Thyroid gland (tissue), 4 donors: ENCODE data around the gene SNX21. TPM values are rescaled to one million over a fixed set of nuclear protein-coding genes. Genes with fewer than 3 reads are reported as not detected.

Experiments
- DNase-seq, 2 donors: peaks; one replicate each; pipeline ENCODE4 v3.0.0-alpha.2; 2019
- H3K27ac ChIP-seq, 3 donors: fragments of 200-600 bp; sonication (generic); 1 replicate in 2 of 3; 2 replicates in 1 of 3; pipeline ENCODE4 v1.5.1; 2016 to 2019; ENCODE audit warnings: mild to moderate bottlenecking in 1 of 3, moderate library complexity in 1 of 3
- H3K27me3 ChIP-seq: fragments of 200-600 bp; sonication (generic); one replicate; pipeline ENCODE4 v1.5.1; 2019
- H3K36me3 ChIP-seq, 2 donors: fragments of 200-600 bp; sonication (generic); one replicate each; pipeline ENCODE4 v1.5.1; 2016 to 2019
- H3K4me1 ChIP-seq, 2 donors: fragments of 200-600 bp; sonication (generic); one replicate each; pipeline ENCODE4 v1.5.1; 2017 to 2019
- H3K4me3 ChIP-seq, 3 donors: fragments of 200-600 bp; sonication (generic); replicated peaks in 1 of 3; 1 replicate in 2 of 3; 2 replicates in 1 of 3; pipeline ENCODE4 v1.5.1; 2016; ENCODE audit warnings: mild to moderate bottlenecking in 1 of 3
- H3K9me3 ChIP-seq: fragments of 200-600 bp; sonication (generic); one replicate; pipeline ENCODE4 v1.5.1; 2017
- CTCF ChIP-seq, 6 experiments: fragments of 200-600 bp in 3 of 6; fragments of 450-650 bp in 3 of 6; sonication (generic) in 3 of 6; IDR thresholded peaks; one replicate each; pipeline ENCODE4 v1.5.1; 2016 to 2019; ENCODE audit warnings: antibody characterized with exemption in 6 of 6, mild to moderate bottlenecking in 2 of 6, inconsistent platforms in 1 of 6, moderate library complexity in 1 of 6
- POLR2A ChIP-seq, 2 donors: fragments of 450-650 bp; IDR thresholded peaks; one replicate each; pipeline ENCODE4 v1.6.1; 2017; ENCODE audit warnings: antibody characterized with exemption in 2 of 2, mild to moderate bottlenecking in 2 of 2, moderate library complexity in 1 of 2
- WGBS, 2 donors: methylation state at CpG; one replicate each; pipeline ENCODE4 v1.1.5; 2017; 5-methylcytosine and 5-hydroxymethylcytosine counted together
- intact Hi-C: fragments of 100-400 bp; cut with DNase I; formaldehyde crosslinking; loops from one replicate; pipeline ENCODE4 v1.15.1; 2023
- total RNA-seq, 4 donors: library from RNA; depleted of rRNA; stranded (reverse); fragments of >200 nt; gene quantifications; one replicate each; pipeline ENCODE4 v1.2.3, GENCODE V29; 2016

SNX21 gene
- total RNA-seq, 4 donors from 2014 or later: 41.5 to 54.9 (median 48.8) TPM

- WGBS, 2 donors: 89 to 99% methylated on average over 6 of the region's 6 CpGs
These were observed 18.7 kb downstream of the SNX21 start for GRCh38 chr20:45852326-45852725.

GRCh38 chr20:45853484-45853883 is 19.9 kb downstream of the SNX21 start:
- DNase-seq: no peak
- Histone ChIP-seq H3K36me3 (peaks cover 0 to under 1% of the 10 kb centered on the region in 2 donors), H3K27ac (no peak overlapping the region), H3K9me3 (no peaks in the 10 kb centered on the region), H3K4me3 (no peak overlapping the region), H3K4me1 (peaks cover 18 to 29% of the 10 kb centered on the region in 2 donors), H3K27me3 (no peaks in the 10 kb centered on the region)
- intact Hi-C loops: no loop called here
- WGBS, 2 donors: 85 to 88% methylated on average over 2 of the region's 2 CpGs
- TF ChIP-seq CTCF (IDR thresholded peaks at IDR 0.05) (no peak), POLR2A (IDR thresholded peaks at IDR 0.05) (no peak)

More at GRCh38 chr20:45852326-45852725, 18.7 kb downstream of the SNX21 start:
- Histone ChIP-seq H3K36me3 (peaks cover 0 to 10% of the 10 kb centered on the region in 2 donors), H3K4me1 (peaks cover 10 to 20% of the 10 kb centered on the region in 2 donors), H3K27ac (no peak overlapping the region), H3K4me3 (no peak overlapping the region), H3K9me3 (no peaks in the 10 kb centered on the region), H3K27me3 (no peaks in the 10 kb centered on the region)
- DNase-seq: no peak
- TF ChIP-seq CTCF (IDR thresholded peaks at IDR 0.05): no peak
- TF ChIP-seq POLR2A (IDR thresholded peaks at IDR 0.05): no peak
- intact Hi-C loops: no loop called here

GRCh38 chr20:45857114-45857881 is 23.7 kb downstream of the SNX21 start, which contains the start of the genes ACOT8 and ZSWIM3:
TSS of gene ACOT8 (minus strand) at chr20:45857392. CDS start at chr20:45857315, 77 bp downstream.
TSS of gene ZSWIM3 (plus strand) at chr20:45857614. CDS start at chr20:45857826, 212 bp downstream.
- no peak for TF ChIP-seq CTCF (IDR thresholded peaks at IDR 0.05)
- peak in 1 of 2 donors; percentile 87 for TF ChIP-seq POLR2A (IDR thresholded peaks at IDR 0.05)
- intact Hi-C loops: no loop called here
- peak within 1 kb of the TSS in 2 of 3 donors; percentile 74 to 80 for H3K27ac ChIP-seq
- no peaks in the 10 kb centered on the region for H3K9me3 ChIP-seq
- peak; percentile 95 to 96 for DNase-seq
- H3K27me3 ChIP-seq: no peaks in the 10 kb centered on the region
- peak within 1 kb of the TSS; percentile 25 to 86 (median 62) for H3K4me3 ChIP-seq
- no peaks in the 10 kb centered on the region for H3K36me3 ChIP-seq
- WGBS, 2 donors: 0% methylated on average over 6 to 30 of the region's 36 CpGs
- peaks cover 18 to 29% of the 10 kb centered on the region in 2 donors for H3K4me1 ChIP-seq

GRCh38 chr20:45857882-45858216 is 24.2 kb downstream of the SNX21 start:
- Histone ChIP-seq H3K9me3 (no peaks in the 10 kb centered on the region), H3K27me3 (no peaks in the 10 kb centered on the region), H3K36me3 (no peaks in the 10 kb centered on the region), H3K27ac (peak overlapping the region in 2 of 3 donors; percentile 74 to 80), H3K4me1 (peaks cover 18 to 29% of the 10 kb centered on the region in 2 donors), H3K4me3 (peak overlapping the region in 2 of 3 donors; percentile 33 to 45)
- TF ChIP-seq CTCF (IDR thresholded peaks at IDR 0.05) (no peak), POLR2A (IDR thresholded peaks at IDR 0.05) (no peak)
- intact Hi-C loops: no loop called here
- no peak for DNase-seq
- WGBS, 2 donors: 17 to 30% methylated on average over 1 to 13 of the region's 13 CpGs

GRCh38 chr20:45859916-45860315 is 26.3 kb downstream of the SNX21 start:
- no peak for DNase-seq
- Histone ChIP-seq H3K9me3 (no peaks in the 10 kb centered on the region), H3K4me1 (peaks cover 18 to 26% of the 10 kb centered on the region in 2 donors), H3K4me3 (no peak overlapping the region), H3K27me3 (no peaks in the 10 kb centered on the region), H3K27ac (no peak overlapping the region), H3K36me3 (no peaks in the 10 kb centered on the region)
- intact Hi-C loops: no loop called here
- 94 to 97% methylated on average over 5 of the region's 5 CpGs for WGBS, 2 donors
- TF ChIP-seq CTCF (IDR thresholded peaks at IDR 0.05) (no peak), POLR2A (IDR thresholded peaks at IDR 0.05) (no peak)
